H54 (cell line): ENCODE results near the gene UQCRQ.

Experiments
- DNase-seq: peaks from one replicate; pipeline ENCODE4 v3.0.0; 2011; ENCODE audit warnings: low spot score, mixed read lengths; ENCODE audit not compliant: insufficient read length
- FAIRE-seq: peaks from 3 replicates; lab custom pipeline; 2011; peaks lifted over from hg19 to GRCh38; lab: Jason Lieb, UNC
- POLR2A ChIP-seq: IDR thresholded peaks from 2 replicates; pipeline ENCODE4 v1.6.1; 2011; ENCODE audit warnings: low read depth, mild to moderate bottlenecking, low read length

Gene UQCRQ

DNA sequence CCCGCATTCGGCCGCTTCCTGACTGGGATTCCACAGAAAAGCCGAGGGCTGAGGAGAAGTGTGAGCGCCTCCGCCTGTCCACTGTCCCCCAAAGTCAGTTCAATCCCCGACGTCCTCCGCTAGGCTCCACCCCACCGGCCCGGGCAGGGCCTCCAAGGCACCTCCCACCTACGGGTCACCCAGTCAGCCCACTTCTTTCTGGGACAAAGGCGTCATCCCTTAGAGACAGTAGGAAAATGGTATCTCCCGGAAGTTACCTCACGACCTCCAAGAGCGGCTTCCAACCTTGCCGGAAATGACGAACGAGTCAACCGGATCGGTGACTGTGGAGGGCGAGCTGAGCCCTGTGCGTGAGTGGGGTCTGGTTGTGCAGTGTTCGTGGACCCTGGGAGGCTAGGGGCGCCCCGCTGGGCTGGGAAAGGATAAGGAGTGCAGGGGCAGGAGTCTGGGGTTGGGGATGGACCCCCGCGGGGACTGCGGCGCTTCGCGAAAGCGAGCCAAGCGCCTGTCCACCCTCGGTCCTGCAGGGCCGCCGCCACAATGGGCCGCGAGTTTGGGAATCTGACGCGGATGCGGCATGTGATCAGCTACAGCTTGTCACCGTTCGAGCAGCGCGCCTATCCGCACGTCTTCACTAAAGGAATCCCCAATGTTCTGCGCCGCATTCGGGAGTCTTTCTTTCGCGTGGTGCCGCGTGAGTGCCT is at the start of gene UQCRQ, which contains the start of gene GDF9:
Gene UQCRQ, plus strand, starts transcription at position 301 of the 704 bp plus-strand sequence. Its CDS starts 240 bp downstream, at position 541.
Gene GDF9, minus strand, starts transcription at position 128 of the 704 bp plus-strand sequence. CDS start 1,936 bp downstream, outside the sequence.
- FAIRE-seq (peak; percentile 83), DNase-seq (peak; percentile 94)
- peak; percentile 94 for TF ChIP-seq POLR2A

DNA sequence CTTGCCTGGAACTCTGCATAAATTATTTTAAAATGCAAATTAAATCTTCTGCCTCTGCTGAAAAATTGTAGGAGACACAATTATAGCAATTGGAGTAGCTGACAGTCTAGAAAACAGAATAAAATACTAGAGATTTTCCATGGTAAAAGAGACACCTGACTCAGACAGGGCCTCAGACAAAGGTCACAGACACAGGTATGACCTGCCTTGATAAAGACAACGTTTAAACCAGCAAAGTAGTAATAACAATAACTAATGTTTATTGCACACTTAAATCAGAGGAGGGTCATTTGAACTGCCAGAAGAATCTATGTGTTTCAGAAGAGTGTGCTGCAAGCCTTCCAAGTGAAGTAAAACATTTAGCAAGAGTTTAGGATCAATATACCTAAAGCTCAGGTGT is 49.4 kb upstream of the UQCRQ start:
- no peak for TF ChIP-seq POLR2A
- DNase-seq (no peak), FAIRE-seq (no peak)

- DNase-seq (no peak), FAIRE-seq (no peak)
- TF ChIP-seq POLR2A, result no peak
Measured at GRCh38 chr5:132819468-132819867, 47.0 kb upstream of the UQCRQ start.

GRCh38 chr5:132820162-132820754 is 46.2 kb upstream of the UQCRQ start:
- no peak for TF ChIP-seq POLR2A
- peak; percentile 98 for DNase-seq
- FAIRE-seq, result peak; percentile 41

- TF ChIP-seq POLR2A, result no peak
- DNase-seq (no peak), FAIRE-seq (no peak)
Measured at GRCh38 chr5:132821350-132821749, 45.1 kb upstream of the UQCRQ start.

GRCh38 chr5:132821791-132822190 is 44.7 kb upstream of the UQCRQ start:
- DNase-seq, result no peak
- FAIRE-seq, result no peak
- TF ChIP-seq POLR2A, result no peak

DNA sequence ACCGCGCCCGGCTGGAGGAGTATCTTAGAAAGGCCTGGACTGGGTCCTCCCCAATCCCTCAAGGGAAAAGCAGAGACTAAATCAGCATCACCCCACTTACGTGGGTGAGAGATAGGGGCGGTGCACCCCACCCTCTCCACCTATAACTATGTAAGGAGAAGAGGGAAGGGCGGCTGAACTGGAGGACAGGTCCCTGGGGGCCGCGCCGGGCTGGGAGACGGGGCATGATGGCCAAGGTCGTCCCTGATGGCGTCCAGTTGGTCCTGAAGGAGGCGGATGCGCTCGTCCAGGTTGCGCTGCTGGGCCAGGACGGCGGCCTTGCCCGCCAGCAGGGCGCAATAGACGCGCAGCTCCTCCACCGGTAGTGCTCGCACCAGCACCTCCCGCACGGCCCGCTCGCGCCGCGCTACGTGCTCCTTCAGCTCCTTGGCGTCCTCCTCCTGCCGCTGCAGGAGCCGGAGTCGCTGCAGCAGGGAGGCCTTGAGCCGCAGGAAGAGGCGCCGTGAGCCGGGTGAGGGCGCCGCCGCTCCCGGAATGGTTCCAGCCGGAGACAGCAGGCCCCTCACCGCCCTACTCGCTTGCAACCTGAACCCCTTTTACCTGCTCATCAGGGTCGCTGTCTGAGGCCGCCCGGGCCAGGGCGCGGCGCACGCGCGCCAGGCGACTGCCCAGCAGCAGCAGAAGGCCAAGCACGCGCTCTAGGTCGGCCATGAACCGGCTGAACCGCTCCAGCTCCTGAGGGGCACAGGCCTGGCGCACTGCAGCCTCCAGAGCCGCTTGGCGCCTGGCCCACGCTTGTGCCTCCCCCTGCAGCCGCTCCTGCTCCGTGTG is 43.6 kb upstream of the UQCRQ start:
- TF ChIP-seq POLR2A, result no peak
- FAIRE-seq, result no peak
- no peak for DNase-seq

DNA sequence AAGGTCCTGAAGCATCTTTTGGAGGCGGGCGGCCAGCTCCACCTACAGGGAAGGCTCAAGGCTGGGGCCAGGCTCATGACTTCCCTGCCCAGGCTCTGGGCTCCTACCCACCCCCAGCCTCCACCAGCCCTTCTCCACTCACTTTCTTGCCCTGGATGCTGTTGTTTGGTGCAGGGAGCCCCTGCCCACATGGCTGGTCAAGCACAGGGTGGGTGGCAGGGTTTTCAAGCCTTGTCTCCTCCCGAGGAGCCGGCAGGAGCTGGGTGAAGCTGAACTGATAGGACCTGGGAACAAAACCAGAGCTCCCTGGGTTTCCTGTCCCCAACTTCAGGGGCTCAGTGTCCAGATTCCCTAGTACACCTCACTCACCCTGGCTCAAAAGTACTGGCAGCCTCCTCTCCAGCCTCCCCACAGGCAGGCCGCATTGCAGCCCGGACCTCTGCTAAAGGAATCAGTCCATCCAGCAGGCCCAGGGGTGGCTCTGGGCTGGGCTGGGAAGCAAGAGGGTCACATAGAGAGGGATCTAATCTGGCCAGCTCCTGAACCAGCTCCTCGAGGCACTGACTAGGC is 42.9 kb upstream of the UQCRQ start:
- DNase-seq (no peak), FAIRE-seq (no peak)
- no peak for TF ChIP-seq POLR2A

DNA sequence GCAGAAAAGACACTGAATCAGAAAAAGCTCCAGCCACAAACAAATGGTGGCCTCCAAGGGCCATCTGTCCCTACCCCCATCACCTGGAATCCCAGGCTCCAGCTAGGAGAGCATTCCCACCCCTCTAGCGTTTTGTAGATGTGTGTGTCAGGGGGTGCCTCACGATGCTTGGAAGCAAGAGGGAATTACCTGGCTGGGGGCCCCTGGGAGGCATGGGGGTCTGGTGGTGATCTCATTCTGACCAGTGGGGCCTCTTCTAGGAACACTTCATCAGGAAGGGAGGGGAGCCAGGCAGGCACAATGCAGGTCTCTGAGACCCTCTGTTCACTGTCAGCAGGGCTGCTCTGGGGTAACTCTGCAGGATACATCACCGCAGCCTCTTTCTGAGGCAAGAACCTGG is 42.0 kb upstream of the UQCRQ start:
- no peak for TF ChIP-seq POLR2A
- no peak for FAIRE-seq
- DNase-seq, result no peak

DNA sequence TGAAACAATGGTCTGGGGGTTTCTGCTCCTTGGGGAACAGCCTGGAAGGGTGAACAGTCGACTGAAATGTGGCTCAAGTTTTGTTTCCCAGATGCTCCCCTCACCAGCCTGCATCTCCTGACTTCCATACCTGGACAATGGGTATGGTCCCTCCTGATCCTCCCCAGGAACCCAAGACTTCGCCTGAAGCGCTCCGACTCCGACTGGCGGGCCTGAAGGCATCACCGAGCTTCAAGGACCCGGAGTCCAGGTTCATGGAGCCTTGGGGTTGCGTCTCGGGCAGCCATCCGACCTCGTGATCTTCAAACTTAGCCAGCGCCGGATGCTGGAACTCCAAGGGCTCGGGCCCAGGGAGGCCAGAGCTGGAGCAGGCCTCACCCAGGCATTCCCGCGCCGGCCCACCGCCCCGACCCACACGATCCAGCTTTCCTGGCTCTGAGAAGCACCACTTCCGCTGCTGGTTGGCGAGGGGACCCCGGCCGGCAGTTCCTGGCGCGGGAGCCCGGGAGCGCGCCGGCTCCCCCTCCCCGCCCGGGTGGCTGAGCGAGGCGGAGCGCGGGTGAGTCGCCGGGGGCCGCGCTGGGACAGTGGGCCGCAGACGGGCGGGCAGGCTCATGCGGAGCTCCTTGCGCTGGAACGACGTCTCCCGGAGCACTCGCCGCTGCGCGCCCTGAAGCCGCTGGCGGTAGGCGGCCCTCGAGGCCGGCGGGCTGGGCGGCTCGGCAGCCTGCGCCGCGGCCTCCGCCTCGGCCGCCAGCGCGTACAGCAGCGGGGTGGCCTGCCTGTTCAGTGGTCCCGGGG is 41.2 kb upstream of the UQCRQ start:
- DNase-seq (no peak), FAIRE-seq (no peak)
- TF ChIP-seq POLR2A, result no peak

DNA sequence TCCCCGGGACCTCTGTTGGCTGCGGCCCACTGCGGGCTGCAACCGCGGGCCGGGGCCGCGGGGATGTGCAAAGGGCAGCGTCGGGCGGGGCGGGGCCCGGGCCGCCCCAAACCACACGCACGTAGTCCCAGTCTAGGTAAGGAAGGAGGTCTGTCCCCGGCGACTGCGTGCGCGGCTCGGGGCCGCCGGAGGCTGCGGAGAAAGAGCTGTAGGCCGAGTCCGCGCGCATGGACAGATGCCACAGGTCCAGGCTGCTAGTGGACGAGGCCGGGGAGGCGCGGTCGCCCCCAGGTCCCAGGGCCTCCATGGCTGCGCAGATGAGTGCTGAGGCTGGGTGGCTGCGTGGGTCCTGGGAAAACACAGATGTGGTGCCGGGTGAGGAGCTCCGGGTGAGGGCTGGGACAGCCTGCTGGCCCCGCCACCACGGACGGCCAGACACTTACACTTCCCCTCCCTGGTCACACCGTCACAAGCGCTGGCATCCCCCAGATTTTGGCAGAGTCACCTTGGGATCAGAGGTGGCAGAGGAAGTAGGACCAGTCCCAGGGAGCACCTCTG is 40.5 kb upstream of the UQCRQ start:
- TF ChIP-seq POLR2A, result no peak
- DNase-seq, result no peak
- FAIRE-seq, result no peak

GRCh38 chr5:132826424-132827082 is 39.9 kb upstream of the UQCRQ start:
- TF ChIP-seq POLR2A, result no peak
- DNase-seq (no peak), FAIRE-seq (no peak)
